A673 (cell line): Measurements from ENCODE around the gene ESR1. TPM values are rescaled to one million over a fixed set of nuclear protein-coding genes. Genes with fewer than 3 reads are reported as not detected.
A peak's percentile ranks its signal among the peaks of the same experiment; 100 is the strongest.

Experiments
- Bru-seq: library from RNA; stranded (reverse); fragments of 400-500 nt; gene quantifications from one replicate; lab custom pipeline; 2021; lab: Mats Ljungman, UMichigan
- BruChase-seq, 2 experiments: library from RNA; stranded (reverse); fragments of 400-500 nt; gene quantifications; one replicate each; lab custom pipeline; 2021; lab: Mats Ljungman, UMichigan
- BruUV-seq: library from RNA; stranded (reverse); fragments of 400-500 nt; replicated peaks from 2 replicates; lab custom pipeline; 2021; lab: Mats Ljungman, UMichigan
- CTCF ChIA-PET: fragments of 300-600 bp; sonication (Branson Sonifier 250); formaldehyde crosslinking; loops from one replicate; lab custom pipeline; 2022; ENCODE audit warnings: antibody characterized with exemption; lab: Charles Lee
- POLR2A ChIA-PET: fragments of 300-600 bp; sonication (Branson Sonifier 250); formaldehyde crosslinking; loops from one replicate; lab custom pipeline; 2022; ENCODE audit warnings: antibody characterized with exemption; ENCODE audit not compliant: low non-redundant PET; lab: Charles Lee
- DNase-seq: peaks from one replicate; pipeline ENCODE4 v3.0.0-alpha.2; 2015; ENCODE audit warnings: low spot score
- H3K27ac ChIP-seq: fragments of 200-600 bp; sonication (generic); 2 replicates; pipeline ENCODE4 v1.5.1; 2016; ENCODE audit warnings: mixed run types, low read depth, mild to moderate bottlenecking, mixed read lengths, antibody characterized with exemption, low read length; ENCODE audit not compliant: poor library complexity, severe bottlenecking
- H3K27me3 ChIP-seq: fragments of 200-600 bp; sonication (generic); replicated peaks from 2 replicates; pipeline ENCODE4 v1.6.1; 2017; ENCODE audit warnings: mixed run types, low read depth, mild to moderate bottlenecking, mixed read lengths, antibody characterized with exemption, low read length; ENCODE audit not compliant: insufficient read depth, poor library complexity
- H3K36me3 ChIP-seq: fragments of 200-600 bp; sonication (generic); 2 replicates; pipeline ENCODE4 v1.6.1; 2016; ENCODE audit warnings: mixed run types, mild to moderate bottlenecking, mixed read lengths, antibody characterized with exemption, low read length; ENCODE audit not compliant: insufficient read depth, poor library complexity, severe bottlenecking
- H3K4me1 ChIP-seq: fragments of 200-600 bp; sonication (generic); 2 replicates; pipeline ENCODE4 v1.6.1; 2017; ENCODE audit warnings: mixed run types, mild to moderate bottlenecking, mixed read lengths, antibody characterized with exemption, low read length; ENCODE audit not compliant: insufficient read depth, poor library complexity, severe bottlenecking
- H3K4me3 ChIP-seq: fragments of 200-600 bp; sonication (generic); 2 replicates; pipeline ENCODE4 v1.5.1; 2016; ENCODE audit warnings: low read depth, mixed run types, mild to moderate bottlenecking, mixed read lengths, low read length; ENCODE audit not compliant: poor library complexity, severe bottlenecking
- H3K9me3 ChIP-seq: fragments of 200-600 bp; sonication (generic); 2 replicates; pipeline ENCODE4 v1.6.1; 2016; ENCODE audit warnings: mixed run types, low read depth, mild to moderate bottlenecking, mixed read lengths, antibody characterized with exemption, low read length; ENCODE audit not compliant: poor library complexity, severe bottlenecking
- EZH2 ChIP-seq: fragments of 200-600 bp; sonication (generic); IDR thresholded peaks from 2 replicates; pipeline ENCODE4 v1.6.1; 2017; ENCODE audit warnings: borderline replicate concordance, low read depth, mild to moderate bottlenecking, mixed read lengths, antibody characterized with exemption, low read length; ENCODE audit not compliant: poor library complexity, severe bottlenecking
- intact Hi-C: fragments of 100-400 bp; cut with micrococcal nuclease; formaldehyde crosslinking; loops from one replicate; pipeline ENCODE4 v1.10.0; 2022; ENCODE audit not compliant: unreplicated experiment
- long read RNA-seq: library from polyadenylated mRNA; stranded (forward); transcript quantifications from one replicate; pipeline ENCODE4 v2.0.0, GENCODE V29; 2022
- total RNA-seq: library from RNA; stranded (reverse); gene quantifications from 2 replicates; pipeline ENCODE4 v1.2.3, GENCODE V29; 2021
- TF ChIP-seq, protein P1 (sequence below): fragments of 300-800, 200-600 bp; sonication (generic); conservative IDR thresholded peaks from 2 replicates; pipeline ENCODE4 v1.5.1; 2017; ENCODE audit warnings: low read depth, mild to moderate bottlenecking, antibody characterized with exemption, low read length, moderate library complexity, mixed read lengths

ESR1 gene
- 0.09 TPM in 1 of 2 replicates, not detected in the other for total RNA-seq
- Bru-seq, nascent RNA, result percentile 22 among the genes with signal in this experiment
- percentile 21 among the genes with signal in this experiment for BruChase-seq, experiment 1, labeled RNA remaining after a 2-hour chase
- BruChase-seq, experiment 2, labeled RNA remaining after a 6-hour chase, result percentile 26 among the genes with signal in this experiment
- long read RNA-seq, result 0 reads

DNA sequence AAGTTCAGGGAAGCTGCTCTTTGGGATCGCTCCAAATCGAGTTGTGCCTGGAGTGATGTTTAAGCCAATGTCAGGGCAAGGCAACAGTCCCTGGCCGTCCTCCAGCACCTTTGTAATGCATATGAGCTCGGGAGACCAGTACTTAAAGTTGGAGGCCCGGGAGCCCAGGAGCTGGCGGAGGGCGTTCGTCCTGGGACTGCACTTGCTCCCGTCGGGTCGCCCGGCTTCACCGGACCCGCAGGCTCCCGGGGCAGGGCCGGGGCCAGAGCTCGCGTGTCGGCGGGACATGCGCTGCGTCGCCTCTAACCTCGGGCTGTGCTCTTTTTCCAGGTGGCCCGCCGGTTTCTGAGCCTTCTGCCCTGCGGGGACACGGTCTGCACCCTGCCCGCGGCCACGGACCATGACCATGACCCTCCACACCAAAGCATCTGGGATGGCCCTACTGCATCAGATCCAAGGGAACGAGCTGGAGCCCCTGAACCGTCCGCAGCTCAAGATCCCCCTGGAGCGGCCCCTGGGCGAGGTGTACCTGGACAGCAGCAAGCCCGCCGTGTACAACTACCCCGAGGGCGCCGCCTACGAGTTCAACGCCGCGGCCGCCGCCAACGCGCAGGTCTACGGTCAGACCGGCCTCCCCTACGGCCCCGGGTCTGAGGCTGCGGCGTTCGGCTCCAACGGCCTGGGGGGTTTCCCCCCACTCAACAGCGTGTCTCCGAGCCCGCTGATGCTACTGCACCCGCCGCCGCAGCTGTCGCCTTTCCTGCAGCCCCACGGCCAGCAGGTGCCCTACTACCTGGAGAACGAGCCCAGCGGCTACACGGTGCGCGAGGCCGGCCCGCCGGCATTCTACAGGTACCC lies at the start of gene ESR1:
TSS of gene ESR1 (plus strand) at position 170 of the 858 bp plus-strand sequence. CDS start at position 401, 231 bp downstream.
- Histone ChIP-seq H3K36me3 (no peaks in the 10 kb centered on the region), H3K4me3 (no peak within 1 kb of the TSS), H3K27me3 (peaks cover 100% of the 10 kb centered on the region), H3K4me1 (no peaks in the 10 kb centered on the region), H3K9me3 (no peaks in the 10 kb centered on the region), H3K27ac (no peak within 1 kb of the TSS)
- intact Hi-C loops, result no loop called here
- ChIA-PET CTCF (no interaction called here), POLR2A (no interaction called here)
- peak; percentile 7 for DNase-seq
- BruUV-seq, result no TSS peak
- TF ChIP-seq EZH2, result peak; percentile 87
- TF ChIP-seq, protein P1, sequence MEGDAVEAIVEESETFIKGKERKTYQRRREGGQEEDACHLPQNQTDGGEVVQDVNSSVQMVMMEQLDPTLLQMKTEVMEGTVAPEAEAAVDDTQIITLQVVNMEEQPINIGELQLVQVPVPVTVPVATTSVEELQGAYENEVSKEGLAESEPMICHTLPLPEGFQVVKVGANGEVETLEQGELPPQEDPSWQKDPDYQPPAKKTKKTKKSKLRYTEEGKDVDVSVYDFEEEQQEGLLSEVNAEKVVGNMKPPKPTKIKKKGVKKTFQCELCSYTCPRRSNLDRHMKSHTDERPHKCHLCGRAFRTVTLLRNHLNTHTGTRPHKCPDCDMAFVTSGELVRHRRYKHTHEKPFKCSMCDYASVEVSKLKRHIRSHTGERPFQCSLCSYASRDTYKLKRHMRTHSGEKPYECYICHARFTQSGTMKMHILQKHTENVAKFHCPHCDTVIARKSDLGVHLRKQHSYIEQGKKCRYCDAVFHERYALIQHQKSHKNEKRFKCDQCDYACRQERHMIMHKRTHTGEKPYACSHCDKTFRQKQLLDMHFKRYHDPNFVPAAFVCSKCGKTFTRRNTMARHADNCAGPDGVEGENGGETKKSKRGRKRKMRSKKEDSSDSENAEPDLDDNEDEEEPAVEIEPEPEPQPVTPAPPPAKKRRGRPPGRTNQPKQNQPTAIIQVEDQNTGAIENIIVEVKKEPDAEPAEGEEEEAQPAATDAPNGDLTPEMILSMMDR, result no peak

DNA sequence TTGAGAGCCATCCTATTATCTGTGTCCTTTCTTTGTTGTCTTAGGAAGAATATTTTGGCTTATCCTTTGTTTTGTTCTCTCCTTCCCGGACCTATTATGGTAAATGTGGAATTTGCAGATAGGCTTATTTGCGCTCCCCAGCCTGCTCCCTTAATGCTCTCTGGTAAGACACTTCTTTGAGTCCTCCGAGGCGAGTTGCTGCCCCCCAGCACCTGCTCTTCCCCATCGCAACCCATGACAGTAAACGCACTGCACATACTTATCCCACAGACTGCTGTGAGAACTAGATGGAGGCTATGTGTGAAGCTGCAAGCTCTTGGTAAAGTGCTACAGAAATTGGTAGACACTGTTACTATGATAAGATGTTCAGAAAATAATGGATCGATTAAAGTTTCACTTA lies 47.0 kb upstream of the ESR1 start:
- peaks cover 5% of the 10 kb centered on the region for H3K4me1 ChIP-seq
- ChIA-PET POLR2A (no interaction called here), CTCF (no interaction called here)
- no peaks in the 10 kb centered on the region for H3K27me3 ChIP-seq
- H3K4me3 ChIP-seq, result no peak overlapping the region
- no peaks in the 10 kb centered on the region for H3K36me3 ChIP-seq
- no peaks in the 10 kb centered on the region for H3K9me3 ChIP-seq
- no TSS peak for BruUV-seq
- DNase-seq, result no peak
- intact Hi-C loops, result loop anchor here (10.0 kb wide), 2 partner anchors 326 to 574 kb away; no protein-coding TSS in a partner anchor
- no peak overlapping the region for H3K27ac ChIP-seq
- TF ChIP-seq, protein P1, result no peak
- no peak for TF ChIP-seq EZH2

DNA sequence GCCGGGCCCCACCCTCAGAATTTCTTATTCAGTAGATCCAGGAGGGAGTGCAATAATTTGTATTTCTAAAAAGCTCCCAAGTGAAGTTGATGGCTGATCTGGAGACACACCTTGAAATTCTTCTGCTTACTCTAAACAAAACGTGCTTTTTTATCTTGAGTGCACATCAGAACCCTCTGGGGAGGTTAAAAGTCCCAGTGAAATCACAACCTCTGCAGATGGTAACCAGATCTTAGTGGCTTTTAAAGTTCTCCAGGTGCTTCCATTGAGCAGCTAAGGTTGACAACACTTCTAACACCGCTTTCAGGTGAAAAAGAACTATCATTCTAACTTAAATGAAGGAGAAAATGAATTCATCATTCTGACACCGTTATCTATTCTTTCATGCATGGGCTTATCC lies 45.6 kb upstream of the ESR1 start:
- no peak overlapping the region for H3K4me3 ChIP-seq
- H3K9me3 ChIP-seq, result no peaks in the 10 kb centered on the region
- BruUV-seq, result no TSS peak
- ChIA-PET CTCF (no interaction called here), POLR2A (no interaction called here)
- DNase-seq, result no peak
- intact Hi-C loops, result loop anchor here (10.0 kb wide), 2 partner anchors 327 to 573 kb away; no protein-coding TSS in a partner anchor
- no peak overlapping the region for H3K27ac ChIP-seq
- H3K27me3 ChIP-seq, result peaks cover 8% of the 10 kb centered on the region
- H3K36me3 ChIP-seq, result no peaks in the 10 kb centered on the region
- TF ChIP-seq EZH2, result no peak
- TF ChIP-seq, protein P1, result no peak
- peaks cover 5% of the 10 kb centered on the region for H3K4me1 ChIP-seq
